GM12872 (cell line): ENCODE measurements around the gene MAN2A2.
A peak's percentile ranks its signal among the peaks of the same experiment; 100 is the strongest.

ENCODE experiments used
- CTCF ChIP-seq: IDR thresholded peaks from 3 replicates; pipeline ENCODE4 v1.5.1; 2011; ENCODE audit warnings: low read depth, mild to moderate bottlenecking, low read length, moderate library complexity; ENCODE audit not compliant: insufficient read depth

The MAN2A2 gene

DNA sequence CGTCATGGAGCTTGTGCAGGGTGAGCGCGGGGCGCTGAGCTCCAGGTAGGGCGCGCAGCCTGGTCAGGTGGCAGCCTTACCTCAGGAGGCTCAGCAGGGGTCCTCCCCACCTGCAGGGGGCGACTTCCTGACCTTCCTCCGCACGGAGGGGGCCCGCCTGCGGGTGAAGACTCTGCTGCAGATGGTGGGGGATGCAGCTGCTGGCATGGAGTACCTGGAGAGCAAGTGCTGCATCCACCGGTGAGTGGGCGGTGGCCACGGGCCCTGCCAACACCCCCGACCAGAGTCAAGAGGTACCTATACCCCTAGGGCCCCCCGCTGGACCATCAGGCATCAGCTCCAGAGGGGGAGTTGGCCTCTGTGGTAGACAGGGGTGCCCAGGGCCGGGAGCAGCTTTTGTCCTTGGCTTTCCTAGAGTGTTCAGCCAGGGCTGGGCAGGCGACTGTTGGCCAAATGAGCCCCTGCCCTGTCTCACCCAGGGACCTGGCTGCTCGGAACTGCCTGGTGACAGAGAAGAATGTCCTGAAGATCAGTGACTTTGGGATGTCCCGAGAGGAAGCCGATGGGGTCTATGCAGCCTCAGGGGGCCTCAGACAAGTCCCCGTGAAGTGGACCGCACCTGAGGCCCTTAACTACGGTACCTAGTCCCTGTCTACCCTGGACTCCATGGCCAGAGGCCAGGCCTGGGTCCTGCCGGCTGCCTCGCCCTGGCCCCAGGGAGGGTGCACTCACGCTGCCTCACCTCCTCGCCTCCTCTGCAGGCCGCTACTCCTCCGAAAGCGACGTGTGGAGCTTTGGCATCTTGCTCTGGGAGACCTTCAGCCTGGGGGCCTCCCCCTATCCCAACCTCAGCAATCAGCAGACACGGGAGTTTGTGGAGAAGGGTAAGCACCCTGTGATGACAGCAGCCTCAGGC is 9.7 kb upstream of the MAN2A2 start:
- TF ChIP-seq CTCF = 0 out of 3 replicates have a peak, but pooled peaks have one; percentile 22

- TF ChIP-seq CTCF = no peak
Observed at GRCh38 chr15:90895571-90896117, 7.5 kb upstream of the MAN2A2 start.

DNA sequence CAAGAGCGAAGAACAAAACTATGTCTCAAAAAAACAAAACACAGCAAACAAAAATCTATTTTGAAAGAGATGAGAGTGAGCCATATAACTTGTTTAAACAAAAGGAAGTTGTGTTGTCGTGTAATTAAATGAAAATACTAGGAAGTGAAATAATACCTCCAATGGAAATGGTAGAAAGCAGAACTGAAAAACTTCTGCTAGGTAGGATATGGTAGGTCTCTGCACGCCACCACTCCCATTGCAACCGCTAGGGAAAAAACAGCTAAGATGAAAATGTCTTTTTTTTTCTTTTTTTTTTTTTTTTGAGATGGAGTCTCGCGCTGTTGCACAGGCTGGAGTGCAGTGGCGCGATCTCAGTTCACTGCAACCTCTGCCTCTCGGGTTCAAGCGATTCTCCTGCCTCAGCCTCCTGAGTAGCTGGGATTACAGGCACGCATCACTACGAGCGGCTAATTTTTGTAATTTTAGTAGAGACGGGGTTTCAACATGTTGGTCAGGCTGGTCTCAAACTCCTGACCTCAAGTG is 5.9 kb upstream of the MAN2A2 start:
- peak; percentile 20; the same call in 1 of the 3 replicates for TF ChIP-seq CTCF

- TF ChIP-seq CTCF = no peak
Observed at GRCh38 chr15:90901175-90902039, 1.7 kb upstream of the MAN2A2 start.

DNA sequence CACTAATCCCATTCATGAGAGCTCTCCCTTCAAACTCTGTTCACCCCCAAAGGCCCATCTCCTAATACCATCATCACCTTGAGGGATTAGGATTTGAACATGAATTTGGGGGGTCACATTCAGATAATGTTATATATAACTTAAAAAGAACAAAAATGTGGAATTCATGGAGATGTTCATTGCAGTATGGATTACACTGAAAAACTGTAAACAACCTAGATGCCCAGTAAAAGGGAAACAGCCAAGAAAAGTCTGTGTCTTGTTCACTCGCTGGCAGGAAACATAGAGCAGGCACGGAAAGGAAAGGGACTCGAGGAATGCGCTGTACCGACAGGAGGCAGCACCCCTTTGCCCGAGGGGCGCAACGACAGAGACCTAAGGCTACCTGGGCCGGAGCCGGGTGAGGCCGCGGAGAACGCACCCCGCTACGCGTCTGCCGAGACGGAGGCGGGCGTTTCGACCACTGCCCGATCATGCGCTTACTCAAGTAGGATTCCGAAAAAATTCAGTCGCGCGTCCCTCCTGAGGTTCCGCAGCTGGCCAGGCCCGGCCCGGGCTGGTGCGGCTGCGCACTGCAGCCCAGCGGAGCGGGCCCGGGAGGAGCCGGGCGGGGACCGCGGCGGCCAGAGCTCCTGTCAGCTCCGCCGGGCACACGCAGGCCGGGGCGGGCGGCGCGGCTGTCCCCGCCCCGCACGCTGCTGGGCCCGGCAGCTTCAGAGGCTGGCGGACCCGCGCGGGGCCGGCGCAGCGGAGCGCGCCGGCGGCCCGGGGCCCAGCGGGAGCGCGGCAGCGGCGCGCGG is 862 bp upstream of the MAN2A2 start:
- peak; percentile 90 for TF ChIP-seq CTCF

DNA sequence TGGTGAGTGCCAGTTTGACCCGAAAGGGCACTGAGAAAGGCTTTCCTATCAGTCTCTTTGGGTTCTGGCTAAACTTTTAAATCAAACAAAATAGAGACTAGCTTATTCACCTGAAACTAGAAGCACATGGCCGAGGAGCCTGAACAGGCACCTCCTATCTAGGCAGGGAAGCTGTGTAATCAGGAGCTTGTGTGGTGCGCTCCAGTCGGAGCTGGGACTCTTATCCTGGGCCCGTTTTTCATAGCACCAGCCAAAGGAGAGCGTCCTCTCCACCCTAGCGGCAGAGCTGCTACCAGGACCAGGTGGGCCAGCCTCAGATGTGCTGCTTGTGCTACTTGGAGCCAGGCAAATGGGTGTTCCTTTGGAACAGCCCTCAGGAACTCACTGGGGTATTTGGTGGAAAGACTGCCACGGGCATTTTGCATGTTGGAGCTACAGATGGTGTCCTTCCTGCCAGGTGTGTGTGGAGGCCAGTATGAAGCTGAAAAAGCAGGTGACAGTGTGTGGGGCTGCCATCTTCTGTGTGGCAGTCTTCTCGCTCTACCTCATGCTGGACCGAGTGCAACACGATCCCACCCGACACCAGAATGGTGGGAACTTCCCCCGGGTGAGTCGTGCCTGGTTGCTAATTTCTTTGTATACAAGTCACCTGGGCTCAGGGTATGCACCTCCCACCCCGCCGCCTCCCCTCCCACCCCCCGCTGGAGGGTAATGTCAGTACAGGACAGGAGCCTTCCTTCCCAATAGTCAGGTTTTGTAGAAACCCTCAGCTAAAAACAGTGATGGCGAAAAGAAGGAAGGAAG is 833 bp downstream of the MAN2A2 start:
- no peak for TF ChIP-seq CTCF
